GM12878 (cell line): ENCODE results near the gene CRYBG3.

ENCODE experiments used
- CHD2 ChIP-seq: IDR thresholded peaks from 2 replicates; pipeline ENCODE4 v1.6.1; 2011; ENCODE audit warnings: low read depth, low read length, improper control_type of control experiment, borderline replicate concordance
- CTCF ChIP-seq, 3 experiments: IDR thresholded peaks in 2 of 3; conservative IDR thresholded peaks in 1 of 3; 2 replicates each; pipeline ENCODE4 v1.5.1; 2011; ENCODE audit warnings: low read depth in 3 of 3, low read length in 3 of 3, mild to moderate bottlenecking in 3 of 3, control low read depth in 2 of 3, moderate library complexity in 2 of 3, inconsistent platforms in 1 of 3, mixed read lengths in 1 of 3; ENCODE audit not compliant: control insufficient read depth in 2 of 3, insufficient read depth in 1 of 3; ENCODE audit errors: extremely low read depth in 1 of 3
- EZH2 ChIP-seq: IDR thresholded peaks from 2 replicates; pipeline ENCODE4 v1.6.1; 2012; ENCODE audit warnings: low read depth, mild to moderate bottlenecking, control low read depth, inconsistent platforms, low read length, borderline replicate concordance; ENCODE audit not compliant: control insufficient read depth
- REST ChIP-seq: IDR thresholded peaks from 2 replicates; pipeline ENCODE4 v1.6.1; 2012; ENCODE audit warnings: mild to moderate bottlenecking, low read depth, low read length
- YY1 ChIP-seq: IDR thresholded peaks from 2 replicates; pipeline ENCODE4 v1.6.1; 2011; ENCODE audit warnings: low read depth, mild to moderate bottlenecking, low read length
- ZNF274 ChIP-seq: IDR thresholded peaks from one replicate; pipeline ENCODE4 v1.8.0; 2011; ENCODE audit not compliant: insufficient read length, insufficient read depth

GRCh38 chr3:97928986-97929385 is 107.2 kb downstream of the CRYBG3 start:
- no peak for TF ChIP-seq CHD2
- TF ChIP-seq YY1 = no peak
- no peak for TF ChIP-seq CTCF (IDR thresholded peaks at IDR 0.05 in 2 of 3, conservative IDR thresholded peaks at IDR 0.05 in 1 of 3; ENCODE audit: control insufficient read depth in 2 of 3, extremely low read depth in 1 of 3, insufficient read depth in 1 of 3, low read depth in 3 of 3, low read length in 3 of 3)
- TF ChIP-seq EZH2 = no peak
- TF ChIP-seq REST = no peak
- no peak for TF ChIP-seq ZNF274
